HL-60 (cell line): ENCODE data around the gene RAMACL.
"Not testable (repeated sequence)": the region's sequence is repeated elsewhere in the genome, so short reads cannot be mapped to it uniquely, and the experiment has no call there.

Source experiments
- DNase-seq, 2 experiments: peaks; one replicate each; pipeline ENCODE4 v3.0.0-alpha.2; 2010 to 2020; ENCODE audit warnings: low read depth in 1 of 2, low spot score in 1 of 2
- H3K27ac ChIP-seq: fragments of 250-450 bp; sonication (Bioruptor Pico); replicated peaks from 2 replicates; pipeline ENCODE4 v1.5.1; 2020; ENCODE audit warnings: mild to moderate bottlenecking, moderate library complexity
- H3K27me3 ChIP-seq: fragments of 250-450 bp; sonication (Bioruptor Pico); 2 replicates; pipeline ENCODE4 v1.5.1; 2021; ENCODE audit warnings: mild to moderate bottlenecking, moderate library complexity; ENCODE audit not compliant: insufficient read depth, poor library complexity, severe bottlenecking
- H3K4me3 ChIP-seq: replicated peaks from 2 replicates; pipeline ENCODE4 v1.5.1; 2011; ENCODE audit warnings: mild to moderate bottlenecking, control low read depth, low read length; ENCODE audit not compliant: insufficient read depth
- GABPA ChIP-seq: IDR thresholded peaks from 2 replicates; pipeline ENCODE4 v1.6.1; 2012; ENCODE audit warnings: low read depth
- POLR2AphosphoS5 ChIP-seq: IDR thresholded peaks from 2 replicates; pipeline ENCODE4 v1.6.1; 2012; ENCODE audit warnings: low read depth
- SPI1 ChIP-seq: IDR thresholded peaks from 2 replicates; pipeline ENCODE4 v1.6.1; 2012; ENCODE audit warnings: low read depth, mild to moderate bottlenecking, borderline replicate concordance
- long read RNA-seq: library from polyadenylated mRNA; unstranded; transcript quantifications from one replicate; pipeline ENCODE4 v2.0.0, GENCODE V29; 2020
- TF ChIP-seq, protein P1 (sequence below): IDR thresholded peaks from 2 replicates; pipeline ENCODE4 v1.6.1; 2012; ENCODE audit warnings: low read depth; ENCODE audit not compliant: insufficient replicate concordance
- TF ChIP-seq, protein P2 (sequence below): IDR thresholded peaks from one replicate; pipeline ENCODE4 v1.5.1; 2011; ENCODE audit warnings: low read length, control low read depth, inconsistent platforms; ENCODE audit not compliant: insufficient read depth

The RAMACL gene
- long read RNA-seq: 0 reads

DNA sequence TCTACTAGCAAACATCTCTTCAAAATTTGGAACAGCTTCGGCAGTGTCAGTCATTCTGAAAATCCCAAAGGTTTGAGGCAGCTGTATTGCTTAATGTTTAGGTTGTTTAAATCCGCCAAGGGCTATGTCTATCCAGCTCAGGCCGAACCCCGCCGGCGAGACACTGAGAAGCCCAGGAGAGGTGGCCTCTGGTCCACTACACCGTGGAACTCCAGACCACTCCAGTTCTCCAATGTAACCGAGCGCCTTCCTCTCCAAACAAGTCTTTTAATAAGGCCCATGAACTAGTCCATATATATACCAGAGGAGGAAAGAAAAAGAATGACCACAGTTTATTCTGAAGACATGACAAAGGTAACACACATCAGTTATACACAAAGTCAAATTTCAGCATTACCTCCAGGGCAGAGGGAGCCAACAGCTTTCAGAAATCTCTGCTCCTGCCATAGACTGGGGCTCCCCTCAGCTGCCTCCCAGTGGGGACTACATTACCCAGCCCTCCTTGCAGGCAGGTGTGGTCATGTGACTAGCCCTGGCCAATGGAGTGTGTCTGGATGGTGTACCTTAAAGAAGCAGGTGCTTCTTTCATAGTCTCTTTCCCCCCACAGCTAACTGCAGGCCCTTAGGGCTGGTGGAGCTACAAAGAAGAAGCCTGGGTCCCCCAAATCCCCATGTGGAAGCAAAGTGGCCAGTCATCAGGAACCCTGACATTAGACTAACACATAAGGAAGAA lies at the start of gene RAMACL:
Gene RAMACL (minus strand): TSS at position 255 of the 733 bp plus-strand sequence. CDS start 201 bp downstream, at position 54.
- no peak for DNase-seq
- Histone ChIP-seq H3K27me3 (no peaks in the 10 kb centered on the region), H3K27ac (no peak within 1 kb of the TSS), H3K4me3 (no peak within 1 kb of the TSS)
- TF ChIP-seq SPI1 (no peak), POLR2AphosphoS5 (no peak), GABPA (no peak)
- TF ChIP-seq, protein P1, sequence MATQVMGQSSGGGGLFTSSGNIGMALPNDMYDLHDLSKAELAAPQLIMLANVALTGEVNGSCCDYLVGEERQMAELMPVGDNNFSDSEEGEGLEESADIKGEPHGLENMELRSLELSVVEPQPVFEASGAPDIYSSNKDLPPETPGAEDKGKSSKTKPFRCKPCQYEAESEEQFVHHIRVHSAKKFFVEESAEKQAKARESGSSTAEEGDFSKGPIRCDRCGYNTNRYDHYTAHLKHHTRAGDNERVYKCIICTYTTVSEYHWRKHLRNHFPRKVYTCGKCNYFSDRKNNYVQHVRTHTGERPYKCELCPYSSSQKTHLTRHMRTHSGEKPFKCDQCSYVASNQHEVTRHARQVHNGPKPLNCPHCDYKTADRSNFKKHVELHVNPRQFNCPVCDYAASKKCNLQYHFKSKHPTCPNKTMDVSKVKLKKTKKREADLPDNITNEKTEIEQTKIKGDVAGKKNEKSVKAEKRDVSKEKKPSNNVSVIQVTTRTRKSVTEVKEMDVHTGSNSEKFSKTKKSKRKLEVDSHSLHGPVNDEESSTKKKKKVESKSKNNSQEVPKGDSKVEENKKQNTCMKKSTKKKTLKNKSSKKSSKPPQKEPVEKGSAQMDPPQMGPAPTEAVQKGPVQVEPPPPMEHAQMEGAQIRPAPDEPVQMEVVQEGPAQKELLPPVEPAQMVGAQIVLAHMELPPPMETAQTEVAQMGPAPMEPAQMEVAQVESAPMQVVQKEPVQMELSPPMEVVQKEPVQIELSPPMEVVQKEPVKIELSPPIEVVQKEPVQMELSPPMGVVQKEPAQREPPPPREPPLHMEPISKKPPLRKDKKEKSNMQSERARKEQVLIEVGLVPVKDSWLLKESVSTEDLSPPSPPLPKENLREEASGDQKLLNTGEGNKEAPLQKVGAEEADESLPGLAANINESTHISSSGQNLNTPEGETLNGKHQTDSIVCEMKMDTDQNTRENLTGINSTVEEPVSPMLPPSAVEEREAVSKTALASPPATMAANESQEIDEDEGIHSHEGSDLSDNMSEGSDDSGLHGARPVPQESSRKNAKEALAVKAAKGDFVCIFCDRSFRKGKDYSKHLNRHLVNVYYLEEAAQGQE: no peak
- TF ChIP-seq, protein P2, sequence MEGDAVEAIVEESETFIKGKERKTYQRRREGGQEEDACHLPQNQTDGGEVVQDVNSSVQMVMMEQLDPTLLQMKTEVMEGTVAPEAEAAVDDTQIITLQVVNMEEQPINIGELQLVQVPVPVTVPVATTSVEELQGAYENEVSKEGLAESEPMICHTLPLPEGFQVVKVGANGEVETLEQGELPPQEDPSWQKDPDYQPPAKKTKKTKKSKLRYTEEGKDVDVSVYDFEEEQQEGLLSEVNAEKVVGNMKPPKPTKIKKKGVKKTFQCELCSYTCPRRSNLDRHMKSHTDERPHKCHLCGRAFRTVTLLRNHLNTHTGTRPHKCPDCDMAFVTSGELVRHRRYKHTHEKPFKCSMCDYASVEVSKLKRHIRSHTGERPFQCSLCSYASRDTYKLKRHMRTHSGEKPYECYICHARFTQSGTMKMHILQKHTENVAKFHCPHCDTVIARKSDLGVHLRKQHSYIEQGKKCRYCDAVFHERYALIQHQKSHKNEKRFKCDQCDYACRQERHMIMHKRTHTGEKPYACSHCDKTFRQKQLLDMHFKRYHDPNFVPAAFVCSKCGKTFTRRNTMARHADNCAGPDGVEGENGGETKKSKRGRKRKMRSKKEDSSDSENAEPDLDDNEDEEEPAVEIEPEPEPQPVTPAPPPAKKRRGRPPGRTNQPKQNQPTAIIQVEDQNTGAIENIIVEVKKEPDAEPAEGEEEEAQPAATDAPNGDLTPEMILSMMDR: no peak

DNA sequence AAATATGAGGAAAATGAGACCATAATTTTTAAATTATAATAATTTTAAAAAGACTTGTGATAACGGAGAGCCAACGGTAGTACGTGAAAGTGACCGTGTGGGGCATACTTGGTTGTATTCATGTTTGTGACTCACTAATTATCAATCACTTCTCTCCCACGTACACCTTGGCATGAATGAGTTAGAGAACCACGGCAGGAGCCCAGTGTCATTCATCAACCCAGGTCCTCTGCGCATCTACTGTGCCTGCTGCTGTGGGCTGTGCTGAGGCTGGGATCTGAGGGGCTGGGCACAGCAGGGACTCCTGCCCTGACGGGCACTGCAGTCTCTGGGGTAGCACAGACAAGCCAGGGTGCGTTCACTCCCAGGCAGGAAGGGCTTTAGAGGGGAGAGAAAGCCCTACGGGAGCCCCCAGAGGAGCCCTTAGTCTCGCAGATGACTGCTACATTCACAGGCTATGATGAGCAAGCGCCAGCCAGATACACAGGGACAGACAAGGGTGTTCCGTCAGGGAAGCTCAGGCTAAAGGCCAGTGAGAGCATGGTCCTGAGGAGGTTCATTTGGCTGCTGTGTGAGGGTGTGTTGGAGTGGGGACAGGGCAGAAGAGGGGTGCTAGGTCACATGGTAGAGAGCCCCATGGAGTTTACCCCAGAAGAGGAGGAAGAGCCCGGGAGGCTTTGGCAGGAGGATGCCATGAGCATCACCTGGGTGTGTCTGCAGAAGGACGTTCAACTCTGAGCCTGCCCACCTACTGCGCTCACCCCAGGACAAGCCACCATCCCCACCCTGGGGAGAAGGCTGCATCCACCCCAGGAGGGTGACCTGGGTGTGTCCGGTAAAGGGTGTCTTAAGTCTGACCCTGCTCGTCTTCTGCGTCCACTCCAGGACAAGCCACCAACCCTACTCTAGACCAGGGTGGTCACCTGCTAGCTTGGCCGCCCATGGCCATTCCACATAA lies 48.8 kb upstream of the RAMACL start:
- TF ChIP-seq, protein P1: no peak
- TF ChIP-seq SPI1 (no peak), GABPA (no peak), POLR2AphosphoS5 (no peak)
- TF ChIP-seq, protein P2: no peak
- no peak overlapping the region for H3K4me3 ChIP-seq
- H3K27ac ChIP-seq: no peak overlapping the region
- DNase-seq: no peak
- H3K27me3 ChIP-seq: no peaks in the 10 kb centered on the region

DNA sequence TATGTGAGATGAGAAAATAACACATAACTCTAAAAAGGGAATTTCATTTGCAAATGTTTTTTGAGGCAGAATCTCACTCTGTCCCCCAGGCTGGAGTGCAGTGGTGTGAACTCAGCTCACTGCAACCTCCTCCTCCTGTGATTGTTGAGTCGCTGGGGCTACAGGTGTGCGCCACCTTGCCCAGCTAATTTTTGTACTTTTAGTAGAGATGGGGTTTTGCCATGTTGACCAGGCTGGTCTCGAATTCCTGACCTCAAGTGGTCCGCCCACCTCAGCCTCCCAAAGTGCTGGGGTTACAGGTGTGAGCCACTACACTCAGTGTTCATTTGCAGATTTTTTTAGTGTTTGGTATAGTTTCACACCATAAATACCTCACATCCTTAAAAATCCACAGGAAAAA lies 48.1 kb upstream of the RAMACL start:
- not testable (repeated sequence) for H3K27ac ChIP-seq, DNase-seq, H3K4me3 ChIP-seq, H3K27me3 ChIP-seq

DNA sequence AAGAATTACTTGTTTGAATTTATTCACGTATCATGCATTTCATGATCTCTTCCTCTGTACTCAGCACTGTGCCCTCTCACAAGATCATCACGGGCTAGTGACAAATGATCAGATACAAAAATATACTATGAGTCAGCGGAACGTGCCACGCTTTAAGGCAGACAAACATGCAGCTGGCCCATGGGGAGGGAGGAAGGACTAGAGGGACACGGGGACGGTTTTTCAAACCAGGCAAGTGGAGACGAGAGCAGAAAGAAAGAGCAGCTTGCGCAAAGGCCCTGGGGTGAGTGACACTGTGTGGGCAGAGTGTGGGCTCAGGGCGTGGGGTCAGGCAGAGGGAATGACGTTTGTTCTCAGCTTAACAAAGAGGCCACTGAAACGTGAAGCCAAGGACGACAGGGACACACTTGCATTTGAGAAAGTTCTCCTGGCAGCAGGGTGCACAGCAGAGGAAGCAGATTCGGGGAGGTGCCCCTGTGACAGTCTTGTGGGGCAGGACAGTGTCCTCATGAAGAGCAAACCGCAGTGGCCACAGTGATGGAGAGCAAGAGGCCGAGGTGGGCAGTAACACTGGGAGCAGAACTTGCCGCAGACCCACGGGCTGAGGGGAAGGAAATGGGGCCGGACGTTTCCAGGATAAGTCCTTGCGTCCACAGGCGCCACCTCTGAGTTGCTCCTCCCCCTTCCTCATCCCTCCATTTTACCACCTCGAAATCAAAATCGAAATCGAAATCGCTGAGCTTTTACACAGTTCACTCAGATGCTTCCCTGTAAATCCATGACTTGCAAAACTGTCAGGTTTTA lies 47.5 kb upstream of the RAMACL start:
- Histone ChIP-seq H3K27ac (no peak overlapping the region), H3K4me3 (no peak overlapping the region), H3K27me3 (no peaks in the 10 kb centered on the region)
- peak; percentile 17 to 46 for DNase-seq
- TF ChIP-seq, protein P2: no peak
- no peak for TF ChIP-seq POLR2AphosphoS5
- TF ChIP-seq GABPA: no peak
- TF ChIP-seq, protein P1: no peak
- TF ChIP-seq SPI1: no peak
